GM18861 (cell line): ENCODE results near the gene EIF4B.

Experiments used
- ATAC-seq: cut with Tn5 transposase; IDR thresholded peaks from one replicate; pipeline ENCODE4 v1.9.1; 2021; ENCODE audit not compliant: unreplicated experiment

The EIF4B gene

DNA sequence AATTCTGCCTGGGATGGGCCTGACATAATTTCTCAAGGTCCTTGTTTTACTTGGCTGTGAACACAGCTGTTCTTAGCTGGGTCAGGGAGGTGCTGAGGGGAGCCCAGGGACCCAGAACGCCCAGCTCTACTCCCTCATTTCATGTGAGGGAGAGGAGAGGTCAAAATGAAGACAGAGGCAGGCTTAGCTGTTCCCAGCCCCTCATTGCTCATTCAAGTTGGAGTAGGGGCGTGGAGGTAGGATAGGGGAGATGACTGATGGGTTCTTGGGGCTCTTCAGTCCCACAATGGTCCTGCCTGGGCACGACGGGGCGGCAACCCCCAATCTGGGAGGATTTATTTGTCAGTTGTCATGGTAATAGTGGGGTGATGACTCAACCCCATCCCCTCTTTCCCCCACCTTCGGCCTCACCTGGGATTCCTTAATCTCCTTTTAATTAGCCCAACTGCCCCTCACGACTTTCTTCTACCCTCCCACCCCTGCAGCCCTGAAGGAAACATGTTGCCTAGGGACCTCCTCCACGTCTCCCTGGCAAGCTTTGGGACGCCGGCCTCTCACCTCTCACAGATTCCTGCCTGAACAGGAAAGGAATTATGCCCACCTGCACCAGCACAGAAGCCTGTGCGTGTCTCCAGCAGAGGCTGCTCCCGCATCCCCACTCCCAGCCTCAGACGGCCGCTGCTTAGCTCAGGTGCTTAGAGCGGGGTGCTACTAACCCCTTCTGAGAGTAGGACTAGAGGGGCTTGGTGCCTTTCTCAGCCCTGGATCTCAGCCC lies 62.7 kb downstream of the EIF4B start:
- no peak for ATAC-seq

GRCh38 chr12:53069621-53070410 lies 63.6 kb downstream of the EIF4B start:
- ATAC-seq = no peak

DNA sequence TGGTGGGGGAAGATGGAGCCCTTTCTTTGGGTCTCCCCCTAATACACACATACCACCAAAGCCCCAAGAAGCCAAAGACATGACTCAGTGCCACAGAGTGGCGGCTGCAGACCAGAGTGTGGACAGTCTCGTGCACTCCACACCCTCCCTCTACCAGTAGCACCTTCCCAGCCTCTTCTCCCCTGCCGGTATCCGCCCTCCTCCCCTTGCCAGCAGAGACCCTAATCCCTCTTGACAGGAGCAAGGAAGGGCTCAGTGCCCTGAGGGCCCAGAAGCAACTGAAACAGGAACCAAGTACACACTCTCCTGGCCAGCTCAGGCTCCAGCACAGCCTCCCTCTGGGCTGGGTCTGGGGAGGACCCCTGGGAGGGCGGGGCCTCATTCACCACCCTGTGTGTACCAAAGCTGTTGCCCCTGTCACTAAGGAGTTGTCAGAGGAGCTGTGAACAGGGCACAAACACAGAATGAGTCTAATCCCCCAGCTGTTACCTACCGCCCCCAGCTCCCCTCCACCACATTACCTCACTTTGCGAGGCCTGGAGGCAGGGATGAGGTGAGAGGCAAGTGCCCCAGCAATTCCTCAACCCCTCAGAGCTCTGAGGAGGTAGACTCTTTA lies 64.7 kb downstream of the EIF4B start:
- ATAC-seq = no peak

GRCh38 chr12:53071591-53072551 lies 65.6 kb downstream of the EIF4B start:
- no peak for ATAC-seq

DNA sequence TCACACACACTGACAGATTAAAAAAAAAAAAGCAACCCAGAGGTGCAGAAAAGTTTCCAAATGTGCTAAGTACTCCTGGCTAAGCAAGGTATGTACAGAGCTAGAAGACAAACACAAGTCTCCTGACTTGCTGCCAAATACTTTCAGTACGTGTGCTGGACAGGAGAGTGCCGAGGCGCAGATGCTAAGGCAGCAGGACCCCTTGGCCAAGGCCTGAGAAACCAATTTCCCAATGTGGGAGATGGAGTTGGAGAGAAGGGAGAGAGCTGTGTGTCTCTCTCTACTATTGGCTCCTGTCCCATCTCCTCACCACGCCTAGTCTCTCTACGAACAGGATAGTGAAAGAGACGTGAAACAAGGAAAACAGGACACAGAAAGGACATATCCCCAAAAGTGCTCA lies 67.6 kb downstream of the EIF4B start:
- ATAC-seq = no peak

GRCh38 chr12:53074283-53074998 lies 68.2 kb downstream of the EIF4B start:
- no peak for ATAC-seq

- ATAC-seq = no peak
Measured at GRCh38 chr12:53074999-53075370, 68.7 kb downstream of the EIF4B start.

DNA sequence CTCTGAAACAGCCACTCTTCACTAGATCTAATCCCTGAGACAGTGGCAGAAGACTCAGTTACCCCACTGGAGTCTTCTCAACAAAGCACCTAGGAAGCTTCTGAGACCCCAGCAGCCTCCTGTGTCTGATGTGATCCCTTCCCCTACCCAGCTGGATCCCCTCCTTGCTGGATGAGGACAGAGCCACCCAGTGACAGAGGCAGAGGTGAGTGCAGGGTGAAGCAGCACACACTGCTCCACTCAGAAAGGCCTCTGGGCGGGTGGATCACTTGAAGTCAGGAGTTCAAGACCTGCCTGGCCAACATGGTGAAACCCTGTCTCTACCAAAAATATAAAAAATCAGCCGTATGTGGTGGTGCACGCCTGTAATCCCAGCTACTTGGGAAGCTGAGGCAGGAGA lies 70.2 kb downstream of the EIF4B start:
- no peak for ATAC-seq

- no peak for ATAC-seq
Measured at GRCh38 chr12:53077030-53077429, 70.8 kb downstream of the EIF4B start.

GRCh38 chr12:53078425-53079225 lies 72.4 kb downstream of the EIF4B start:
- ATAC-seq = peak; percentile 16

GRCh38 chr12:53079226-53080117 lies 73.2 kb downstream of the EIF4B start, which contains the start of gene SPRYD3:
Gene SPRYD3, minus strand, starts transcription at chr12:53079390. Its CDS starts 57 bp downstream, at chr12:53079333.
- peak; percentile 98 for ATAC-seq

DNA sequence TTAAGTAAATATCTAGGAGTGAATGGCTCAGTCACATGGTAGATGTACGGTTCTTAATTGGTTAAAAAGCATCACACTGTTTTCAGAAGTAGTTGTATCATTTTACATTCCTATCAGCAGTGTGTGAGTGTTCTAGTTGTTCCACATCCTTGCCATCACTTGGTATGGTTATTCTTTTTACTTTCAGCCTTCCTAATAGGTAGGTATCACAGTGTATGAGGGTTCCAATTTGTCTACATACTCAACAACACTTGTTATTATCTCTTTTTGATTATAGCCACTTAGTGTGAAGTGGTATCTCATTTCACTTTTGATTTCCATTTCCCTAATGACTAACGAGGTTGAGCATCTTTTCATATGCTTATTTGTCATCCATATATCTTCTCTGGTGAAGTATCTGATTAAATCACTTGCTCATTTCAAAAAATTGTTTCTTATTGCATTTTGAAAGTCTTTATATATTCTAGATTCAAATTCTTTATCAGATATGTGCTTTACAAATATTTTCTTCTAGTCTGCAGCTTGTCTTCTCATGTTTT lies 76.5 kb downstream of the EIF4B start:
- no peak for ATAC-seq

DNA sequence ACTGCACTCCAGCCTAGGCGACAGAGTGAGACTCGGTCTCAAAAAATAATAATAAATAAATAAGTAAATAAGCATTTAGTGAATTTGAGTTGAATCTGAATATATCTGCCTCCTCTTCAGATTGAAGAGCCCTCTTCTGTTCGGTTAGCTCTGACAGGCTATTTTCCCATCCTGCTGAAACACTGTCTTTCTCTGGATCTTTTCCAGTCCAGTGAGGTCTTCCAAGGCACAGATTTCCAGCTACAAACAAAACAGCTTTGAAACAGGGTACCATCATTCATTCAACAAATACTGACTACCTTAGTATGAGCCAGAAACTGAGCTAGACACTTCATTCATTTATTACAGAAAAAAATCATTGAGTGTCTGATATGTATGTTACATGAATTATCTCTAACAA lies 80.1 kb downstream of the EIF4B start:
- ATAC-seq = no peak

DNA sequence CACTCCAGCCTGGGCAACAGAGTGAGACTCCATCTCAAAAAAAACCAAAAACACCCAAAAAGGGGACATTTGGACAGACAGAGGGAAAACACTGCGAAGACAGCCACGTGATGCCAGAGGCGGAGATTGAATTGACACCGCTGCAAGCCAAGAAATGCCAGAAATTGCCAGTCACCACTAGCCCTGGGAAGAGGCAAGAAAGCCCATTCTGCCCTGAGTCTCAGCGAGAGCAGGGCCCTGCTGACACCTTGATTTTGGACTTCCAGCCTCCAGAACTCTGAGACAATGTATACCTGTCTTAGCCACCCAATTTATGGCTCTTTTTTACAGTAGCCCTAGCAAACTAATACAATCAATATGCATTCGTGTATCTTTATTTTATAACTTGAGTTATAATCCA lies 83.8 kb downstream of the EIF4B start:
- ATAC-seq = no peak

DNA sequence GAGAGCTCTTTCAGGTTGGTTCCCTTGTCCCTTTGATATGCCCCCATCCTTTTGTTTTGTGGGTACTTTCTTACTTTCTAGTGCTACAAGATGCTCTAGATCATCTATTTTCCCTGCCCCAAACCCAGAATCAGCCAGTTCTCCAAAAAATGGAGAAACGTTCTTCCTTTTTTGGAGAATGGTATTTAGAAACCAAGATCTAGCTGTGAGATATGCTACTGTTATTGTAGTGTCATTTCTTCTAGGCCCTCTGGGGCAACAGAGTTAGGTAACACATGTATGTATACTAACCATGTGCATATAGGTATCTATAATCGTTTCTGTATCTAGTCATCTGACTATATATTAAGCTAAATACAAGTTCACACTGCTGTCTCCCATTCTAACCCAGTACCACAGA lies 84.3 kb downstream of the EIF4B start:
- ATAC-seq = no peak

DNA sequence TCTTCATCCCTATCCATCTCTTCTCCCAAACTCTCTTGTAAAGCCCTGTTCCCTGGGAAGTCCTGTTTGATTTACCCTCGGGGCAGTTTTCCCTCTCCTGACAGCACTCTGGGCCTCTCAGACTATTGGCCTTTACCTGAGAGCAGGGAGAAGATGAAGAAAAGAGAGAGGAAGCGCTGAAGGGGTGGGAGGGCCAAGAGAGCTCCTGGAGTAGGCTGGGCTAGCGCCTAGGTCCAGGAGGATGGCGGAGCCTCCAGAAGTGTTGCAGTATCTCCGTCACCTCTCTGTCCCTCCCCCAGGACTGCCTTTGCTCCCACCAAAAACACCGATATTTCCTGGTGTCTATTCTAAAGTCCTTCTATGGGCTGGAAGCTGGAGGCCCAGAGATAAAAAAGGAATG lies 85.5 kb downstream of the EIF4B start:
- ATAC-seq = no peak
